ENCODE data around the gene CD48. TPM values are rescaled to one million over a fixed set of nuclear protein-coding genes. Genes with fewer than 3 reads are reported as not detected.

CD48 gene
- polyA plus RNA-seq (2013, experiment 1 of 2; ENCODE audit: insufficient read length), result not detected
- polyA plus RNA-seq (2013, experiment 2 of 2; ENCODE audit: insufficient read length), result not detected

GRCh38 chr1:160711602-160712311 lies at the start of gene CD48:
Gene CD48, minus strand, starts transcription at chr1:160711822. Its CDS starts 59 bp downstream, at chr1:160711763.
- DNase-seq, result no peak

GRCh38 chr1:160761046-160761445 lies 49.4 kb upstream of the CD48 start:
- DNase-seq, result no peak

DNA sequence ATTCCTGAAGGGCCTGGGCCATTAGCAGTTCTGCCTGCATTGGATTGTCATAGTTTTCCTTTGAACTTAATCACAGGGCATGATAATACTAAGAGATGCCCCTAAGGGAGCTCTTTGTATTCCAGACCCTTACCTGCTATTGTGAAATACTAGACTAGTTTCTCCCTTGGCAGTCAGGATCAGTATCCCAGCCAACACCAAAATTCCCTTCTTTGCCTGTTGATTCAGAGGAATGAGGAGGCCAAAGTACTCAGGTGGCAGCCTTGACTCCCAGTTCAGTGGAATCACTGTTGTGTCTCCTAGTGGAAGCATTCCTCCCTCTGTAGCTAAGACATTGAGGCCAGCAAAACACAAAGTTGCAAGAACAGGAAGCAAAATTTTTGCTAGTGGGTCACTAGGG lies 48.1 kb upstream of the CD48 start:
- DNase-seq, result no peak

GRCh38 chr1:160758521-160758920 lies 46.9 kb upstream of the CD48 start:
- no peak for DNase-seq

- no peak for DNase-seq
These were observed 45.2 kb upstream of the CD48 start for GRCh38 chr1:160756849-160757201.

- DNase-seq, result no peak
These were observed 44.6 kb upstream of the CD48 start for GRCh38 chr1:160755911-160756848.

DNA sequence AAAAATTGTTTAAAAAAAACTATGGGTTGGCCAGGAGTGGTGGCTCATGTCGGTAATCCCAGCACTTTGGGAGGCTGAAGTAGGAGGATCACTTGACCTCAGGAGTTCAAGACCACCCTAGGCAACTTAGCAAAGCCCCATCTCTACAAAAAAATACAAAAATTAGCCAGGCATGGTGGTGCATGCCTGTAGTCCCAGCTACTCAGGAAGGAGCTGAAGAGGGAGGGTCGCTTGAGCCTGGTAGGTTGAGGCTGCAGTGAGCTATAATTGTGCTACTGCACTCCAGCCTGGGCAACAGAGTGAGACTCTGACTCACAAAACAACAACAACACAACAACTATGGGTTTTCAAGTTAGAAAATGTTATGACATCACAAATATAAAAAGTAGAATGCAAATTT lies 43.8 kb upstream of the CD48 start:
- no peak for DNase-seq

DNA sequence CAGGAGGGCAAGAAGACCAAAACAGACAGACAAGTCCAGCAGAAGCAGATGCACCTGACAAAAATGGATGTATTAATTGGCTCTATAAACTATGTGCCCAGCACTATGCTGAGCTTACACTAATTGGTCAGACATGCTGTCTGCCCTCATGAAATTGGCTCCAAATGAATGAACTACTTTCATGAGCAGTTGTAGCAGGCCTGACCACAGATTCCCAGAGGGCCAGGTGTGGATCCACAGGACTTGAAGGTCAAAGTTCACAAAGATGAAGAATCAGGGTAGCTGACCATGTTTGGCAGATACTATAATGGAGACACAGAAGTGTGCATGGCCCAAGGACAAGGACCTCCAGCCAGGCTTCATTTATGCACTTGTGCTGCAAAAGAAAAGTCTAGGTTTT lies 42.0 kb upstream of the CD48 start:
- DNase-seq, result no peak

GRCh38 chr1:160752924-160753323 lies 41.3 kb upstream of the CD48 start:
- DNase-seq, result no peak

DNA sequence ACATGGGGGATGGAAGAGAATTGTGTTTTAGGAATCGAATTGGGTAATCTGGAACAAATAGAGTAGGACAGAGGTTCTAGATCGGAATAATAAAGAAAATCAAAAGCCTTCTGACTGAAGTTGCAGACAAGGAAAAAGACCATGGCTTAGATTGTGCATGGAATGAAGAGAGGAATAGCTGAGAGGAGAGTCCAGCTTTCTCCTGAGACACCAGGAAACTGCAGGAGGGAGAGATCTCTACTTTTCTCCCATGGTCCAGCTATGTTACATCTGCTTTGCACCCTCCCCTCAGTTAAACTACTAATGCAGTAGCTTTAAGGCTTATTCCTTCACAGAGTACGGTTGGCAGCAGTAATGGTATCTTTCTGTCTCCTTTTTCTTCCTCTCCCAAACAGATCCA lies 40.8 kb upstream of the CD48 start:
- DNase-seq, result no peak

DNA sequence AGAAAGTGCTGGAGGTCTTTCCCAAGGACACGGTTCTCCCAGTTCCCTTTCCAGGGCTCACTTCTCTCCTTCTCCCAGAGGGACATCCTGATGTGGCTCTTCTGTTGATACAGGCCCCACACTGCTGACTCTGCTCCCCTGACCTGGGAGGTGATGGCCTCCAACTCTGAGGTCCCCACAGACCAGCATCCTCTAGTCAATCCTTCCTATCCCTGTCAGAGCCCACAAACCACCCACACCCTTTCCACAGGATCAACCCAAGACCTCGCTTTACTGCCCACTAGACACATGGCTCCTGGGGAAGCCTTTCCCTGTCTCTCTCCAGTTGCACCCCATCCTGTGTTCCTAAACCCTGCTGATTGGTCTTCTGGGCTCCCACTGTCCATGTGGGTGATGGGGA lies 39.0 kb upstream of the CD48 start:
- DNase-seq, result no peak

- no peak for DNase-seq
These were observed 37.3 kb upstream of the CD48 start for GRCh38 chr1:160748878-160749269.

DNA sequence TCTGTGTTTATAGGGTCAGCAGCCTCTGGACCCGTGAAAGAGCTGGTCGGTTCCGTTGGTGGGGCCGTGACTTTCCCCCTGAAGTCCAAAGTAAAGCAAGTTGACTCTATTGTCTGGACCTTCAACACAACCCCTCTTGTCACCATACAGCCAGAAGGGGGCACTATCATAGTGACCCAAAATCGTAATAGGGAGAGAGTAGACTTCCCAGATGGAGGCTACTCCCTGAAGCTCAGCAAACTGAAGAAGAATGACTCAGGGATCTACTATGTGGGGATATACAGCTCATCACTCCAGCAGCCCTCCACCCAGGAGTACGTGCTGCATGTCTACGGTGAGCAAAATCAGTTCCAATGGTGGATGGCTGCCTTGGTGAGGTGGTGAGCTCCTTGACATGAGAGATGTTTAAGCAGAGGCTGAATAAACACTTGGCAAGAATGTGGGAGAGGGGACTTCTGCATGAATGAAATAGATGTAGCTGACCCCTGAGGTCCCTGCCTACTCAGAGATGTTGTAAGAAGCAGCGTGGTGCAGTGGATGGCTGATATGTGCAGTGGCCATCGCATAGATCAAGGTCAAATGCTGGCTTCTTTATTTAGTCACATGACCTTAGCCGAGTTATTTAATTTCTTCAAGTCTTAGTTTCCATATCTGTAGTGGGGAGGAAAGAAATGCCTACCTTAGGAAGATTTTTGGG lies 36.7 kb upstream of the CD48 start:
- DNase-seq, result no peak

GRCh38 chr1:160747717-160748116 lies 36.1 kb upstream of the CD48 start:
- no peak for DNase-seq

DNA sequence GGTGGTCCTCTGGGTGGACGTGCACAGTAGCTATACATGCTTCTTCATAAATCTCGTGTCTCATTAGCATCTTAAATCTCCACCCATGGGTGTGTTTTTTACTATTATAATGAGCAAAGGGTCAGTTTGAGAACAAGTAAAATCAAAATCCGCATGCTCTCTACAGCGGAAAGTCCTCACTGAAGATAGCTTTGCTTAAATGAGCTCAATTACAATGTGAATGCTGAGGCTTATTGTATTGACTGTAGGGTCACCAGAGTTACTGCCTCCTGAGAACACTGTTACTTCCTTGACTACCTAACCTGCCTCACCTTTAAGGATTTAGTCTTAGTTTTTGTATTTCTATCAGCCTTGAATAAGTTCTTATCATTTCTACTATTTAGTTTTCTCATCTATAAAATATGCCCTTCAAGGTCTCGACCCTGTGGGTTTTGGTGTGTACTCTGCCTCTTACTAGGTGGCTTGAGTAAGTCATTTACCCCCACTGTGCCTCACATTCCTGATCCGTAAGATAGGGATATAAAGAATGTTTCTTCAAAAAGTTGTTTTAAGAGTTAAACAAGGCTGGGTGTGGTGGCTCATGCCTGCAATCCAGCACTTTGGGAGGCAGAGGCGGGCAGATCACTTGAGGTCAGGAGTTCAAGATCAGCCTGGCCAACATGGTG lies 35.3 kb upstream of the CD48 start:
- no peak for DNase-seq

GRCh38 chr1:160745551-160745950 lies 33.9 kb upstream of the CD48 start:
- no peak for DNase-seq

DNA sequence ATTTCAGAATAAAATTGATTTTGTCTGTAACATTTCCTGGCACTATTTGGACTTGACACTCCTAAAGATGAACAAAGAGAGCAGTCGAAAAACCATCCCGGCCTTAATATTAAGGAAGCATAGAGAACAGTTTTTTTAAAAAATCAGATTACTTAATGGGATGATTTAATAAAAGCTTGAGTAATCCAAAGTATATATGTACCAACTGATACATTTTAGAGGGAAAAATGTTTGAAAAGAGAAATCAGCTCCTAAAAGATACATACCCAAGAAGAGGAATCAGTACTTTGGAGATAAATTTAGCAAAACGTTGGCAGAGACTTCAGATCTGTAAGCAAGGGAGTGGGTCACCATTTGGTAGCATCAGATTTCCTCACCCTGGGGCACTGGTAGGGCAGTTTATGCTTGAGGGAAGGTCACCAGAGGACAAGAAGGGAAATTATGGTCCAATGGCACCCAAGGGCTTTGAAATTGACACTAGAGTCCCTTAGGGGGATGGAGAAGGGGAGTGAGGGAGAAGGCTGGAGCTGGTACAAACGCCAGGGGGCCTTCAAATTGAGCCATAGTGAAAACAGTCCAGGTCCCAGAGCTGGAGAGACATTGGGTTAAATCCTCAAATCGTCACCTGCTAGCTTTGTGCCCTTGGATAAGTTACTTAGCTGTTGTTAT lies 33.4 kb upstream of the CD48 start:
- no peak for DNase-seq

- no peak for DNase-seq
These were observed 32.7 kb upstream of the CD48 start for GRCh38 chr1:160744199-160744851.

DNA sequence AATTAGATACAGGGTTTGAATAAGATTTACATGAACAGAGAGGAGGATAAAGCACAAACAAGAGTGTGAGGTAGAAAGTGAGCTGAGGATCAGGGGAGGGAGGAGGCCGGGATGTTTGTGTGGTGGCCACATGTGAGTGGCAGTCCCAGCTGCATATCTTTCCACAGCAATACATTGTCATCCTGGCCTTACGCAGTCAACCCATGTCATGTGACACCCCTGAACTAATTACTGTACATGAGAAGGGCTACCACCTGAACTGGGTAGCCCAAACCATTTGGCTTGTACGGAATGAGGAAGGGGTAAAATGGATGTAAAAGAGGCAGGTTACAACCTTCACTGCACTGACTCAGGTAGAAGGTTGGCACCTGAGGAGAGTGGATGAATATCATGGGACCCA lies 31.6 kb upstream of the CD48 start:
- no peak for DNase-seq

DNA sequence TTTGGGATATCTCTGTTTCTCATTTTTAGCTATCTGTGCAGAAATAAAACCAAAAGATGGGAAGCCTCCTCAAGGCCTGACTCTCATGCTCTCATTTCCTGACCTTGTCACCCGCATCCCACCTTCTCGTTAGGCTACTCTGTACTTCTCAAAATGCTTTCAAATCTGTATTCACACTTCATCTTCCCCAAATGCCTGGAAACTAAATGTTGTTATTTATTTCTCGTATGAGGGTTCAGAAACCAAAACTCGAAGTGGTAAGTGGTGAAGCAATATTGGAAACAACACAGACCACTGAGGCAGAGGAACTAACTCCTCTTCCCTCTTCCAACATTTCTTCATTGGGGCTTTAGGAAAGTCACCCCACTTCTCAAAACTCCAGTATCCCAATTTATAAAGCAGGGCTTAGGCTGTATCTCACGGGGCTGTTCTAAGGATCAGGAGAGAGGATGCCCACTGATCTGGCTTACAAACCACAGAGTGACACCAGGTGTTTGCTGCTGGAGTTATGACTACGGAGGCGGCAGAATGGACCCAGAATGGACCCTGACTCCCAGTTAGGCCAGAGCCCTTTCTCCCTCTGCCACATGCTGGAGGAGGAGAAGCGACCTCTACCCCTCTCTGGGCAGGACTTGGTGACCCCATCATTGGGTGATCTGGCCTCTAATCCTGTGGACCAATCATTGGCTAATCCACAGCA lies 31.0 kb upstream of the CD48 start:
- no peak for DNase-seq
